Adipocyte (in vitro differentiated cells): ENCODE data around the gene GALK2.

Source experiments
- DNase-seq: peaks from one replicate; pipeline ENCODE4 v3.0.0-alpha.2; 2015; ENCODE audit warnings: low read depth
- H3K27me3 ChIP-seq: replicated peaks from 2 replicates; pipeline ENCODE4 v1.7.0; 2013; ENCODE audit warnings: mild to moderate bottlenecking, low read length, moderate library complexity; ENCODE audit not compliant: control insufficient read depth, insufficient read depth
- H3K36me3 ChIP-seq: 2 replicates; pipeline ENCODE4 v1.7.0; 2013; ENCODE audit warnings: low read length, mild to moderate bottlenecking, moderate library complexity; ENCODE audit not compliant: control insufficient read depth, insufficient read depth, severe bottlenecking
- H3K4me1 ChIP-seq: 2 replicates; pipeline ENCODE4 v1.7.0; 2013; ENCODE audit warnings: mild to moderate bottlenecking, low read length, moderate library complexity; ENCODE audit not compliant: control insufficient read depth, insufficient read depth
- H3K4me3 ChIP-seq: 2 replicates; pipeline ENCODE4 v1.7.0; 2013; ENCODE audit warnings: mild to moderate bottlenecking, low read length, moderate library complexity
- H3K9ac ChIP-seq: 2 replicates; pipeline ENCODE4 v1.7.0; 2013; ENCODE audit warnings: mild to moderate bottlenecking, low read length, moderate library complexity
- H3K9me3 ChIP-seq: 2 replicates; pipeline ENCODE4 v1.7.0; 2013; ENCODE audit warnings: mild to moderate bottlenecking, low read length, moderate library complexity; ENCODE audit not compliant: control insufficient read depth

GALK2 gene

DNA sequence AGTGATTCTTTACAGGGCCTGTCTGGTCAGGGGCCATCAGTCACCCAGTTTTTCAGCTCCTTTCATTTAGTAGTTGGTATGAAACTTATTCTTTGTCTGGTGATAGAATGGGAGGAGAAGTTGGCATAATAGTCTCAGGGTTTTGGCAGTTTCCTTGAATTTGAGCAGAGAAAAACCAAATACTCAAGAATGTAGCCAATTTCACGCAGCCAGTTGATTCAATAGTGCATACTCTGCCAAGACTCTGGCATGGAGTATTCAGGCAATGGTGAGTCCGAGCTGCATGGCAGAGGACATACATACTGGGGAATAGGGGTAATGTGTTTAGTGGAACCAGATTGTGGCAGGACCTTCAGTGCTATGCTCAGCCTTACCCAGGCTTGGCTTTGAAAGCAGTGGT, 118.3 kb downstream of the GALK2 start:
- Histone ChIP-seq H3K27me3 (no peaks in the 10 kb centered on the region), H3K4me3 (no peak overlapping the region), H3K9me3 (no peaks in the 10 kb centered on the region), H3K4me1 (peaks cover 3% of the 10 kb centered on the region), H3K9ac (no peak overlapping the region), H3K36me3 (peaks cover 35% of the 10 kb centered on the region)
- no peak for DNase-seq

DNA sequence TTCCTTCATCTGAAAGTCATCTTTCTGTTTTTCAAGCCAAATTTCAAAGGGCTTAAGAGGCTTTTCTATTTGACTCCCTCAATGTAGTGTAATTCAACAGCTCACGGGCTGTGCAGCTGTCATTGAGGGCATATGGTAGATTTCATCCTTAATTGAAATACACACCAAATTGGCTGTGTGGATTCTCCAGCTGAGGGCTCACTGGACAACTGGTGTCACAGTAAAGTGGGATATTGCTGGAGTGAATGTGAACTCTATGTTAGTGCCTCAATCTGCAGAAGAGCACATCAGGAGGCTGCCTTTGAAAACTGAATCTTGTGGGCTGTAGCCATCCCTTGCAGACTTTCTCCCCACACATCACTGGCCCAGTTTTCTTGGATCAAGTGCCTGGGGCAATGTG, 120.1 kb downstream of the GALK2 start:
- Histone ChIP-seq H3K4me3 (no peak overlapping the region), H3K36me3 (peaks cover 23% of the 10 kb centered on the region), H3K9me3 (no peaks in the 10 kb centered on the region), H3K9ac (no peak overlapping the region), H3K4me1 (peaks cover 3% of the 10 kb centered on the region), H3K27me3 (no peaks in the 10 kb centered on the region)
- peak; percentile 66 for DNase-seq

DNA sequence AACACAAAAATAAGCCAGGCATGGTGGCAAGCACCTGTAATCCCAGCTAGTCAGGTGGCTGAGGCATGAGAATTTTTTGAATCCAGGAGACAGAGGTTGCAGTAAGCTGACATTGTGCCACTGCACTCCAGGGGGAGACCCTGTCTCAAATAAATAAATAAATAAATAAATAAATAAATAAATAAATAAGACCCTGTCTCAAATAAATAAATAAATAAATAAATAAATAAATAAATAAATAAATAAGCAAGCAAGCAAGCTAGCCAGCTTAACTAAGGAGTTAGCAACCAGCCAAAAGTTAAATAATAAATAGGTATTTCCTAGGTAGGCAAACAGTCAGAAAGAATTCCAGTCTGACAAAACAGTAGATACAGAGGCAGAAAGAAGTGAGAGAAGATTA, 123.9 kb downstream of the GALK2 start:
- Histone ChIP-seq H3K9ac (no peak overlapping the region), H3K4me3 (no peak overlapping the region), H3K4me1 (no peaks in the 10 kb centered on the region), H3K9me3 (no peaks in the 10 kb centered on the region), H3K36me3 (peaks cover 18% of the 10 kb centered on the region), H3K27me3 (no peaks in the 10 kb centered on the region)
- DNase-seq, result no peak

DNA sequence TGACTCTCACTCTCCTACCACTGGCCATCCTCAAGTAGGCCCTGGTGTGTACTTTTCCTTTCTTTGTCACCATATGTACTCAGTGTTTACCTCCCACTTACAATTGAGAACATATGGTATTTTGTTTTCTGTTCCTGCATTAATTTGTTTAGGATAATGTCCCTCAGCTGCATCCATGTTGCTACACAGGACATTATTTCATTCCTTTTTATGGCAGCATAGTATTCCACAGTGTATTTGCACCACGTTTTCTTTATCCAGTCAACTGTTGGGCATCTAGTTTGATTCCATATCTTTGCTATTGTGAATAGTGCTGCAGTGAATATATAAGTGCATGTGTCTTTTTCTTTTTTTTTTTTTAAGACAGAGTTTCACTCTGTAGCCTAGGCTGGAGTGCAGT, 126.2 kb downstream of the GALK2 start:
- H3K27me3 ChIP-seq, result no peaks in the 10 kb centered on the region
- peaks cover 18% of the 10 kb centered on the region for H3K36me3 ChIP-seq
- H3K4me3 ChIP-seq, result no peak overlapping the region
- no peak overlapping the region for H3K9ac ChIP-seq
- H3K9me3 ChIP-seq, result no peaks in the 10 kb centered on the region
- DNase-seq, result no peak
- H3K4me1 ChIP-seq, result no peaks in the 10 kb centered on the region

DNA sequence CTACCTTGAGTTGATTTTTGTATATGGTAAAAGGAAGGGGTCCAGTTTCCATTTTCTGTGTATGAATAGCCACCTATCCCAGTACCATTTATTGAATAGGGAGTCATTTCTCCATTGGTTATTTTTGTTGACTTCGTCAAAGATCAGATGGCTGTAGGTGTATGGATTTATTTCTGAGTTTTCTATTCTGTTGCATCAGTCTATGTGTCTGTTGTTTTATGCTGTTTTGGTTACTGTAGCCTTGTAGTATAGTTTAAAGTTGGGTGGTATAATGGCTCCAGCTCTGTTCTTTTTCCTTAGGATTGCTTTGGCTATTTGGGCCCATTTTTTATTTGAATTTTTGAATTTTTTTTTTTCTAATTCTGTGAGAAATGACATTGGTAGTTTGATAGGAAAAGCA, 127.5 kb downstream of the GALK2 start:
- Histone ChIP-seq H3K4me1 (peaks cover 4% of the 10 kb centered on the region), H3K27me3 (no peaks in the 10 kb centered on the region), H3K9me3 (no peaks in the 10 kb centered on the region), H3K4me3 (no peak overlapping the region), H3K9ac (no peak overlapping the region), H3K36me3 (peaks cover 16% of the 10 kb centered on the region)
- no peak for DNase-seq

DNA sequence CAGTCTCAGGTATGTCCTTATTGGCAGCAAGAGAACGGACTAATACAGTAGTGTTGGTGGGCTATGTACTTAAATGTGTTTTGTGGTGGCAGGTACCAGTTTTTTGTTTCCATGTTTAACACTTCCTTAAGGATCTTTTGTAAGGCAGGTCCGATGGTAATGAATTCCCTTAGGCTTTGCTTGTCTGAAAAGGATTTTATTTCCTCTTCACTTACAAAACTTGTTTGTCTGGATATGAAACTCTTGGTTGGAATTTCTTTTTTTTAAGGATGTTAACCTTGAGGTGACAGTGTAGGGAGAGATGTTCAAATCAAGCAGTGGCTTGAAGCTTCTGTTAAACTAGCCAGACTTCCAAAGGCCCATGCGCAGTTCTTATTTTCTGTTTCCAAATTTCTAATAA, 130.8 kb downstream of the GALK2 start:
- Histone ChIP-seq H3K9ac (no peak overlapping the region), H3K4me1 (peaks cover 4% of the 10 kb centered on the region), H3K4me3 (no peak overlapping the region), H3K9me3 (no peaks in the 10 kb centered on the region), H3K27me3 (no peaks in the 10 kb centered on the region), H3K36me3 (peaks cover 20% of the 10 kb centered on the region)
- DNase-seq, result no peak

DNA sequence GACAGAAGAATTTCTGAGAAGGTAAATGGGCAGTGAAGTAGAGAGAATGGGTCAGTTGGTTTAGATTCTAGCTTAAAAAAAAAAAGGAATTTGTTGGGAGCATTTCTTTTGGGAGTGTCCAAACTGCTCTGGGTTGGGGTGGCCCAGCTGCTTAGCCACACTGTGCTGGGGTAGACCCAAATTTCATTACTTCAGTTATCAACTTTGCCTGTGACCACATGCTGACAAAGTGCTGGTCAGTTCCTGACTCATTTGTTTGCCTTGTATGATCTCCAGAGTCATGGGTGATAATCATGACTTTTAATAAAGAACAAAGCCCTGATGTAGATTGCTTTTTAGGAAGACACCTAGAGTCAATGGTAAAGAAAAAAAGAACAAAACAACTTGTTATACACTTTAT, 131.5 kb downstream of the GALK2 start:
- H3K4me3 ChIP-seq, result no peak overlapping the region
- H3K9me3 ChIP-seq, result no peaks in the 10 kb centered on the region
- H3K4me1 ChIP-seq, result peaks cover 4% of the 10 kb centered on the region
- DNase-seq, result no peak
- H3K9ac ChIP-seq, result no peak overlapping the region
- no peaks in the 10 kb centered on the region for H3K27me3 ChIP-seq
- peaks cover 18% of the 10 kb centered on the region for H3K36me3 ChIP-seq

DNA sequence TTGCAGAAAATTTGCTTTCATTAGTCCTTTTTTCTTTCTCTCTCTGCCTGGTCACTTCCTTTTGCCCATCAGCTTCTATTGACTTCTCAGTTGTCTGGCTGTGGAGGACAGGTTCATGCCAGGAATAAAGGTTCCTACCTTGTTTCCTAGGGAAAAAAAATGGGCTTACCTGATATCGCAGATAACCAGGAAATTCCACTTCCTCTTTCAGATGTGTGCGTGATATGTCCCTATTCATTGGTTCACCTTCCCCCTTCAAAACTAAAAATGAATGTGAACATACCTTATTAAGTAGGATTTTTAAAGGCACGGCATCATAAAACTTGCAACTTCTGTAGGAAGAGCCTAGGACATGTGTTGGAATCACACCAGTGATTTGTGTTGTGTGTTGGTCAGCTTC, 133.0 kb downstream of the GALK2 start:
- peaks cover 4% of the 10 kb centered on the region for H3K4me1 ChIP-seq
- no peak overlapping the region for H3K4me3 ChIP-seq
- H3K36me3 ChIP-seq, result peaks cover 18% of the 10 kb centered on the region
- no peaks in the 10 kb centered on the region for H3K9me3 ChIP-seq
- no peaks in the 10 kb centered on the region for H3K27me3 ChIP-seq
- no peak overlapping the region for H3K9ac ChIP-seq
- DNase-seq, result no peak

DNA sequence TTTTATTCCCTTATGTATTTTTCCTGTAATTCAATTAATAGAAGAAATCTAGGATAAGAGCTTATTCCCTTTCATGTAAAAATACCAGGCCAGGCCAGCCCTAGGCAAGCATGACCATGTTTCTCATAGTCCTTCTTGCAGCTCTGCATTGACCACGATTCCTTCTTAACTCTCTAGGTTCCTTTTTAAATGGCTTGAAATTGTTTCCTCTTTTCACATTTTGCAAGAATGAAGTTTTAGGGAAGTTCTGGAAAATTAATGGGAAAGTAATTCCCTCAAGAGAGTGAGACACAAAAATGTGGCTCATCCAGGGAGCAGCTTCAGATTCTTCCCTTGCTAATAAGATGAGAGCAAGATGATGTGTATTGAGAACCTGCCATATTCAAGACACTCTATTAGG, 136.5 kb downstream of the GALK2 start:
- H3K4me1 ChIP-seq, result peaks cover 4% of the 10 kb centered on the region

DNA sequence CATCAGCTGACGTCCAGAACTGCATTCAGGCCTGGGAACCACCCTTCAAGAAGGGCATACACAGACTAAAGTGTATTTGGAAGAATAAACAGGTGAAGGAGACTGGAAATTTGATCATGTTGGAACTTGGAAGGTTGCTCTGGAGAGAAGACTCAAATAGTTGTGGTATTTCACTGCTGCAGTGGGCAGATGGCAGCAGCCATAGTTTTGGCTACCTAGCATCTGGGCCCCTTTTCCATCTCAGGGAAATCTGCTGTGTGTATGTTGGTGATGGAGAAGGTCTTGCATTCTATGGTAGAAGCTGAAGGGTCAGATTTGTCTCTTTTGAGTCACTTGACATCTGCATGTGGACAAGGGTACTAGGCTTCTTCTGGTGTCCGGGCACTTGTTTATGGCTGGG, 138.6 kb downstream of the GALK2 start:
- peaks cover 5% of the 10 kb centered on the region for H3K4me1 ChIP-seq
- H3K27me3 ChIP-seq, result no peaks in the 10 kb centered on the region
- DNase-seq, result no peak
- H3K9ac ChIP-seq, result no peak overlapping the region
- H3K36me3 ChIP-seq, result peaks cover 23% of the 10 kb centered on the region
- no peaks in the 10 kb centered on the region for H3K9me3 ChIP-seq
- no peak overlapping the region for H3K4me3 ChIP-seq

More for the DNA sequence above, 136.5 kb downstream of the GALK2 start:
- Histone ChIP-seq H3K4me3 (no peak overlapping the region), H3K27me3 (no peaks in the 10 kb centered on the region), H3K9me3 (no peaks in the 10 kb centered on the region), H3K9ac (no peak overlapping the region), H3K36me3 (peaks cover 23% of the 10 kb centered on the region)
- DNase-seq, result no peak

DNA sequence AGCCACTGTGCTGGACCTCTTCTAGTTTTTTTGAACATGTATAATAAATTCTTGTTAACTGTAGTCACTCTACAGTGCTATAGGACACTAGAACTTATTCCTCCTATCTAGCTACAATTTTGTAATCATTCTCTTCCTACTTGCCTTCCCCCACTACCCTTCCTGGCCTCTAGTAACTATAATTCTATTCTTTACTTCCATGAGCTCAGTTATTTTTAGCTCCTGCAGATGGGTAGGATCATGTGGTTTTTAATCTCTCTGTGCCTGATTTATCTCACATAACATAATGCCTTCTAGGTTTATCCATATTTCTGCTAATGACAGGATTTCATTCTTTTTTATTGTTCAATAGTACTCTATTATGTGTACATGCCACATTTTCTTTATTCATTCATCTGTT, 139.8 kb downstream of the GALK2 start:
- H3K27me3 ChIP-seq, result no peaks in the 10 kb centered on the region
- no peaks in the 10 kb centered on the region for H3K9me3 ChIP-seq
- H3K4me1 ChIP-seq, result peaks cover 13% of the 10 kb centered on the region
- no peak overlapping the region for H3K4me3 ChIP-seq
- DNase-seq, result no peak
- H3K9ac ChIP-seq, result no peak overlapping the region
- H3K36me3 ChIP-seq, result peaks cover 13% of the 10 kb centered on the region

DNA sequence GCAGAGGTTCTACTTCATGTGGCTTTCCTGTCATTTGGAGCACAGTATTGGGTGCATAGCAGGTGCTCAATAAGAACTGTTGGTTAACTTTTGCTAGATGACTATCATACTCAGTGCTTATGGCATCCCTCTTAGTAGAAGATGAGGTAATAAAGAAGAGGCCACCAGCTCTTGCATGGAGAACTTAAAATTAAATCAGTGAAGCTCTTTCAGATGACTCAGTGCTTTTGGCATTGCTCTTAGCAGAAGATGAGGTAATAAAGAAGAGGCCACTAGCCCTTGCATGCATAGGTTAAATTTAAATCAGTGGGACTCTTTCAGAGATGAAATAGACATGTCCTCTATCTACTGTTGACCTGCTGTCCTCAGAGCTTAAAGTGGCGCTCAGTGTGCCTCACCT, 143.6 kb downstream of the GALK2 start:
- DNase-seq, result peak; percentile 80
- peaks cover 21% of the 10 kb centered on the region for H3K4me1 ChIP-seq
- H3K27me3 ChIP-seq, result no peaks in the 10 kb centered on the region

More for the DNA sequence above, 143.6 kb downstream of the GALK2 start:
- Histone ChIP-seq H3K36me3 (peaks cover 3% of the 10 kb centered on the region), H3K4me3 (no peak overlapping the region), H3K9me3 (no peaks in the 10 kb centered on the region), H3K9ac (no peak overlapping the region)
